Breast epithelium (tissue), 3 donors: ENCODE measurements around the gene DSCAM.

ENCODE experiments used
- POLR2A ChIP-seq: fragments of 450-650 bp; IDR thresholded peaks from one replicate; pipeline ENCODE4 v1.6.1; 2016; ENCODE audit warnings: antibody characterized with exemption, mild to moderate bottlenecking, moderate library complexity
- TF ChIP-seq, protein P1 (sequence below), 3 donors: fragments of 450-650 bp; IDR thresholded peaks; one replicate each; pipeline ENCODE4 v1.5.1; 2016 to 2017; ENCODE audit warnings: antibody characterized with exemption in 3 of 3, mild to moderate bottlenecking in 3 of 3, moderate library complexity in 3 of 3

DNA sequence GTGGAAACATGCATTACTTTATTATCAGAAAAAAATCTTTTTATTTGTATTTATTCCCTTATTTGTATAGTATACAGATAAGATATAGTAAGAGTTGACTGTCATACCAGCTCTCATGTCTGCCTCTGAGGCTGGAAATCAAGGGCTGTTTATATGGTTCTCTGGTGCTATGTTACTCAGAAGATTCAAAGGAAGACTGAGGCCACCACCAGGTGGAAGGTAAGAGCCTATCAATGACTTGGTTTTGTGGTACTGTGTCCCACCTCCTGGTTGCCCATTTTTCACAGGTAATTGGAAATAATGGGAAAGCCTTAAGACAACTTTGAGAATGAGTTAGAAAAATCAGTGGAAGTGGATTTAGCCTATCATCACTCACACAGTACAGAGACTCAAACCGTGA is 342.1 kb downstream of the DSCAM start:
- TF ChIP-seq, protein P1, sequence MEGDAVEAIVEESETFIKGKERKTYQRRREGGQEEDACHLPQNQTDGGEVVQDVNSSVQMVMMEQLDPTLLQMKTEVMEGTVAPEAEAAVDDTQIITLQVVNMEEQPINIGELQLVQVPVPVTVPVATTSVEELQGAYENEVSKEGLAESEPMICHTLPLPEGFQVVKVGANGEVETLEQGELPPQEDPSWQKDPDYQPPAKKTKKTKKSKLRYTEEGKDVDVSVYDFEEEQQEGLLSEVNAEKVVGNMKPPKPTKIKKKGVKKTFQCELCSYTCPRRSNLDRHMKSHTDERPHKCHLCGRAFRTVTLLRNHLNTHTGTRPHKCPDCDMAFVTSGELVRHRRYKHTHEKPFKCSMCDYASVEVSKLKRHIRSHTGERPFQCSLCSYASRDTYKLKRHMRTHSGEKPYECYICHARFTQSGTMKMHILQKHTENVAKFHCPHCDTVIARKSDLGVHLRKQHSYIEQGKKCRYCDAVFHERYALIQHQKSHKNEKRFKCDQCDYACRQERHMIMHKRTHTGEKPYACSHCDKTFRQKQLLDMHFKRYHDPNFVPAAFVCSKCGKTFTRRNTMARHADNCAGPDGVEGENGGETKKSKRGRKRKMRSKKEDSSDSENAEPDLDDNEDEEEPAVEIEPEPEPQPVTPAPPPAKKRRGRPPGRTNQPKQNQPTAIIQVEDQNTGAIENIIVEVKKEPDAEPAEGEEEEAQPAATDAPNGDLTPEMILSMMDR (IDR thresholded peaks at IDR 0.05): no peak
- TF ChIP-seq POLR2A: no peak
